CD1c-positive myeloid dendritic cell (primary cell): ENCODE results near the gene PRKN.
"Not testable (repeated sequence)": the region's sequence is repeated elsewhere in the genome, so short reads cannot be mapped to it uniquely, and the experiment has no call there.

Source experiments
- DNase-seq: peaks from one replicate; pipeline ENCODE4 v3.0.0-alpha.2; 2016; ENCODE audit errors: extremely low spot score

Gene PRKN

GRCh38 chr6:161313940-161314509 lies 1413.5 kb downstream of the PRKN start:
- no peak for DNase-seq

DNA sequence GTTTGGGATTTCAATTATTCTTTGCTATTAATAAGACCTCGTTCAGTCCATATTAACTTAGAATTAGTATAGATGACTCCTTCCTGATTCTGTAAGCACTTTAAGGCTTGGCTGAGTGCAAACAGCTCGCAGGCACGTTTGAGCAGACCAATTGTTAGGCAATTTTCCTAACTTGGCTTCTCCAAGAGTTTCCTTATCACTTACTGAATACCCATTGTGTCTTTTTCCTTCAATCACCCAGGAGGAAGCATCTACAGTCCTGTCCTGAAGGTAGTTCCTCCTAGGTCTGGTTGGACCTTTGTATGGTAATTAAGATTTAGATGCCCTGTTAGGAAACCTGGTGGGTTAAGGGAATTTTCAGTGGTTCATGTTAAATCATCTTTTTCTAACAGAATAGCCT lies 1414.1 kb downstream of the PRKN start:
- not testable (repeated sequence) for DNase-seq

DNA sequence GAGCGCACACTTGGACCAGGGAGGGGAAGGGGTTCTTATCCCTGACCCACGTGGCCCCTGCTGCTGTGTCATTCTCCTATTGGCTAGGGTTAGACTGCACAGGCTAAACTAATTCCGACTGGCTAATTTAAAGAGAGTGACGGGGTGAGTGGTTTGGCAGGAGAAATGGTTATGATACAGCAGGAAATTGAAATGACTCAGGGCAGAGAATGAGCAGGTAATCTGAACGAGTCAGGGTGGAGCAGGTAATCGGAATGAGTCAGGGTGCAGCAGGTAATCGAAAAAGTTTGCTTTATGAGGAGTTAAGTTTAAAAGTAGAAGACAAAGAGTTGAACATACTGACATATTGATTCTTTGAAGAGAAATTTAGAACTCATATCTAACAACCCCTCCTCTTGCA lies 1417.8 kb downstream of the PRKN start:
- DNase-seq: not testable (repeated sequence)

- DNase-seq: no peak
Observed at GRCh38 chr6:161308075-161308655, 1419.4 kb downstream of the PRKN start.

GRCh38 chr6:161305860-161306259 lies 1421.7 kb downstream of the PRKN start:
- DNase-seq: no peak

- DNase-seq: no peak
Observed at GRCh38 chr6:161303628-161304340, 1423.8 kb downstream of the PRKN start.

DNA sequence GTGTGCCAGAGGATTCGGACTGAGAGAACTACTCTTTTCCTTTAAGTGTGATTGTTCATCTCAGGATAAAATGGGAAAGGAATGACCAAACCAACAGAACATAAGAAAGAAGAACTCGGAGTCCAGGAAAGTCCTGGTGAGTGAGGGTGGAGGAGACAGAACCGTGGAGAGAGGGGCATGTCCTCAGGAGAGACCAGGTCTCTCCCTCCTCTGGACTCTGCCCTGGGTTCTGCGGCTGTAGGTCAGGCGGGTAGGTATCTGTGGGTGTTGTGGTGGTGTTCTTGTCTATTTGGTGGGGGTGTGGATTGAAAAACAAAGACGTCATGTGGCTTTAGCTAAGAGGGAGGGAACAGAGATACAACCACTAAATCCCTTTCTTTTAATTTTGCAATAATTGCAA lies 1424.6 kb downstream of the PRKN start:
- no peak for DNase-seq

DNA sequence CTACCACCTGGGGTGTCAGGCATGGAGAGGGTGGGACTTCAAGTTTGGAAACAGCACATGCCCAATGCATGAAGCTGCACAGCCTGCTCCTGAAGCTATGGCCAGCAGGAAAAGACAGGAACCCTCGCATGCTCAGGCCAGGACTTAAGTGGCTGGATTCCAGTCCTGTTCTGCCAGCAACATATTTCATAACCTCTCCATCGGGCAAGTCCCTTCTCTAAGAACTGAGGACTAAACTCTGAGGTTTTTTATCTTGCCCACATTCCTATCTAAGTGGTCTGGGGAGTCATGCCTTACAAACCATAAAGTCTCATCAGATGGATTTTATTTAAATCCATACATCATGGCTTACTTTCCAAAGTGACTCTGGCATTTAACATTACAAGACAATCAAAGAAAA lies 1426.2 kb downstream of the PRKN start:
- DNase-seq: no peak

DNA sequence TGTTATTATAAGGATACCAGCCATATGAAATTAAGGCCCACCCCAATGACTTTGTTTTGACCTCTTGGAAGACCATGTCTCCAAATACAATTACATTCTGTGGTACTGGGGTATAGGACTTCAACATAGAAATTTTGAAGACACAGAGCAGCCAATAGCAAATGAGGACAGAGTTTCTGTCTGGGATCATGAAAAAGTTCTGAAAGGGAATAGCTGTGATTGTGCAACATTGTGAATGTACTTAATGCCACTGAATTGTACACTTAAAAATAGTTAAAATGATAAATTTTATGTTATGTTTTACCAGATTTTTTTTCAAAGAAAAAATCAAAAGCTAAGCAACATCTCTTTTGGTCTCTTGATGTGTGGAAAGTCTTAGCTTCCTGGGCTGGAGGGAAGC lies 1426.7 kb downstream of the PRKN start:
- DNase-seq: no peak

DNA sequence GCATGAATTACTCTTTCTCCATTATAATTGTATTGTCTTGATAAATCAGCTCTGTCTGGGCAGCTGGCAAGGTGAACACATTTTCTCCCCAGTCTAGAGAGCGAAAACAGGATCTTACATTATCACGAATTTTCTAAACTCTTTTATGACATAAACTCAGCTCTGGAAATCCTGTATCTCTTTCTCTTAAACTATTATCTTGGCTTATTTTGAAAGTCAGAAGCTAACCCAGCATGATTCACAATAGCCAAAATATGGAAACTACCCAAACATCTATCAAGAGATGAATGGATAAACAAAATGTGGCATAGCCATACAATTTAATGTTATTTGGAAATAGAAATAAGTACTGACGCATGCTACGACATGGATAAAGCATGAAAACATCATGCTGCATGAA lies 1427.8 kb downstream of the PRKN start:
- no peak for DNase-seq
